IMR-90 (cell line): Measurements from ENCODE around the gene IL1RAPL1. TPM values are rescaled to one million over a fixed set of nuclear protein-coding genes. Genes with fewer than 3 reads are reported as not detected.

ENCODE experiments used
- ATAC-seq: fragments of 200-7000 bp; cut with Tn5 transposase; 2 replicates; pipeline ENCODE4 v1.9.1; 2020; ENCODE audit warnings: low read depth, mild to moderate bottlenecking, moderate library complexity
- BruUV-seq: library from RNA; stranded (reverse); fragments of 400-500 nt; replicated peaks from 2 replicates; lab custom pipeline; 2021; lab: Mats Ljungman, UMichigan
- CTCF ChIA-PET: fragments of 300-600 bp; formaldehyde crosslinking; extraction: SDS; loops from one replicate; lab custom pipeline; 2021; ENCODE audit warnings: antibody characterized with exemption; lab: Yijun Ruan, JAX
- POLR2A ChIA-PET: fragments of 300-600 bp; sonication (Branson Sonifier 250); formaldehyde crosslinking; loops from one replicate; lab custom pipeline; 2022; ENCODE audit warnings: antibody characterized with exemption; ENCODE audit not compliant: unreplicated experiment; lab: Charles Lee
- DNase-seq: peaks from one replicate; pipeline ENCODE4 v3.0.0; 2013
- H2AFZ ChIP-seq: replicated peaks from 2 replicates; pipeline ENCODE3; 2013; ENCODE audit warnings: low read length, mild to moderate bottlenecking; ENCODE audit not compliant: poor library complexity
- H2AK5ac ChIP-seq: 2 replicates; pipeline ENCODE4 v1.6.1; 2013; ENCODE audit warnings: low read depth, low read length, inconsistent platforms
- H2AK9ac ChIP-seq: replicated peaks from 2 replicates; pipeline ENCODE3; 2013; ENCODE audit warnings: mild to moderate bottlenecking, low read depth, low read length, moderate library complexity; ENCODE audit not compliant: poor library complexity
- H2BK120ac ChIP-seq: 2 replicates; pipeline ENCODE4 v1.6.1; 2013; ENCODE audit warnings: low read depth, low read length, inconsistent platforms
- H2BK15ac ChIP-seq: 3 replicates; pipeline ENCODE4 v1.6.1; 2013; ENCODE audit warnings: low read depth, low read length, inconsistent platforms
- H2BK20ac ChIP-seq: 2 replicates; pipeline ENCODE4 v1.6.1; 2013; ENCODE audit warnings: low read depth, mild to moderate bottlenecking, inconsistent platforms, low read length, moderate library complexity
- H2BK5ac ChIP-seq: 2 replicates; pipeline ENCODE4 v1.6.1; 2013; ENCODE audit warnings: mild to moderate bottlenecking, low read depth, low read length, inconsistent platforms; ENCODE audit not compliant: poor library complexity, severe bottlenecking
- H3K14ac ChIP-seq: replicated peaks from 2 replicates; pipeline ENCODE4 v1.6.1; 2013; ENCODE audit warnings: low read depth, low read length, inconsistent platforms
- H3K18ac ChIP-seq: 2 replicates; pipeline ENCODE4 v1.6.1; 2013; ENCODE audit warnings: low read depth, low read length, control low read depth
- H3K23ac ChIP-seq: 2 replicates; pipeline ENCODE4 v1.6.1; 2013; ENCODE audit warnings: low read depth, low read length, inconsistent platforms
- H3K27ac ChIP-seq: 2 replicates; pipeline ENCODE4 v1.5.1; 2013; ENCODE audit warnings: mild to moderate bottlenecking, control low read depth, low read length; ENCODE audit not compliant: insufficient read depth
- H3K27me3 ChIP-seq: 2 replicates; pipeline ENCODE4 v1.6.1; 2013; ENCODE audit warnings: low read length; ENCODE audit not compliant: control insufficient read depth, insufficient read depth
- H3K36me3 ChIP-seq: 2 replicates; pipeline ENCODE4 v1.6.1; 2013; ENCODE audit warnings: low read length, mixed read lengths; ENCODE audit not compliant: control insufficient read depth, insufficient read depth
- H3K4ac ChIP-seq: 2 replicates; pipeline ENCODE4 v1.6.1; 2013; ENCODE audit warnings: low read depth, low read length, inconsistent platforms
- H3K4me1 ChIP-seq: 2 replicates; pipeline ENCODE4 v1.6.1; 2013; ENCODE audit warnings: low read length, mixed read lengths; ENCODE audit not compliant: control insufficient read depth, insufficient read depth
- H3K4me2 ChIP-seq: 2 replicates; pipeline ENCODE4 v1.6.1; 2013; ENCODE audit warnings: low read depth, mild to moderate bottlenecking, control low read depth, low read length, moderate library complexity
- H3K4me3 ChIP-seq: 2 replicates; pipeline ENCODE4 v1.5.1; 2013; ENCODE audit warnings: low read depth, mild to moderate bottlenecking, control low read depth, low read length, moderate library complexity; ENCODE audit not compliant: insufficient read depth
- H3K56ac ChIP-seq: 2 replicates; pipeline ENCODE4 v1.6.1; 2013; ENCODE audit warnings: low read length, inconsistent platforms; ENCODE audit not compliant: insufficient read depth; ENCODE audit errors: extremely low read depth
- H3K79me1 ChIP-seq, 2 experiments: 2 replicates each; pipeline ENCODE4 v1.6.1; 2013; ENCODE audit warnings: low read length in 2 of 2, inconsistent platforms in 1 of 2, low read depth in 1 of 2
- H3K9ac ChIP-seq: 2 replicates; pipeline ENCODE4 v1.6.1; 2013; ENCODE audit warnings: low read depth, low read length, control low read depth
- H3K9me1 ChIP-seq: 2 replicates; pipeline ENCODE4 v1.6.1; 2013; ENCODE audit warnings: low read length, inconsistent platforms; ENCODE audit not compliant: insufficient read depth
- H3K9me3 ChIP-seq: 2 replicates; pipeline ENCODE4 v1.6.1; 2013; ENCODE audit warnings: low read length; ENCODE audit not compliant: control insufficient read depth, insufficient read depth
- H4K20me1 ChIP-seq: 2 replicates; pipeline ENCODE4 v1.6.1; 2013; ENCODE audit warnings: low read length, inconsistent platforms; ENCODE audit not compliant: insufficient read depth
- H4K5ac ChIP-seq: 2 replicates; pipeline ENCODE4 v1.6.1; 2013; ENCODE audit warnings: mild to moderate bottlenecking, low read depth, low read length, control low read depth
- H4K8ac ChIP-seq, 2 experiments: 2 replicates each; pipeline ENCODE4 v1.6.1; 2013; ENCODE audit warnings: low read depth in 2 of 2, low read length in 2 of 2, control low read depth in 1 of 2, inconsistent platforms in 1 of 2
- H4K91ac ChIP-seq: 2 replicates; pipeline ENCODE4 v1.6.1; 2013; ENCODE audit warnings: low read depth, low read length, inconsistent platforms; ENCODE audit not compliant: insufficient read depth
- dilution Hi-C: fragments of 300-500 bp; cut with HindIII; formaldehyde crosslinking; loops from one replicate; pipeline ENCODE4 v1.14.3; 2018; ENCODE audit warnings: low sequenced_read_pairs; ENCODE audit not compliant: unreplicated experiment
- in situ Hi-C: fragments of 300-500 bp; cut with MboI; formaldehyde crosslinking; loops from 3 replicates; pipeline ENCODE4 v1.14.3; 2019; ENCODE audit warnings: low sequenced_read_pairs, inconsistent platforms, mixed read lengths
- intact Hi-C: fragments of 100-400 bp; cut with micrococcal nuclease; formaldehyde crosslinking; loops from 2 replicates; pipeline ENCODE4 v1.10.0; 2022
- polyA plus RNA-seq, 3 experiments: library from polyadenylated mRNA; depleted of rRNA; stranded (reverse); fragments of >200 nt; gene quantifications; 2 replicates each; pipeline ENCODE4 v1.2.3, GENCODE V29; 2012; ENCODE audit warnings: low replicate concordance in 1 of 3
- total RNA-seq: library from RNA; depleted of rRNA; stranded (reverse); fragments of >200 nt; gene quantifications from 2 replicates; pipeline ENCODE4 v1.2.3, GENCODE V29; 2012
- TF ChIP-seq, protein P1 (sequence below): fragments of 150-350 bp; IDR thresholded peaks from 2 replicates; pipeline ENCODE4 v1.6.1; 2017; ENCODE audit warnings: mild to moderate bottlenecking, antibody characterized with exemption, low read length, low read depth

Gene IL1RAPL1
- total and polyA plus RNA-seq, 2 of the 4 experiments (the other 2 are of a cell fraction), result 1.5 to 9.0 TPM

GRCh38 chrX:29382811-29383210, 795.6 kb downstream of the IL1RAPL1 start:
- Histone ChIP-seq H4K91ac (no peak overlapping the region), H4K5ac (no peak overlapping the region), H3K14ac (no peak overlapping the region), H3K27me3 (no peaks in the 10 kb centered on the region), H3K23ac (no peak overlapping the region), H2BK5ac (no peak overlapping the region), H3K27ac (no peak overlapping the region), H3K9me1 (no peaks in the 10 kb centered on the region), H3K36me3 (no peaks in the 10 kb centered on the region), H3K56ac (no peak overlapping the region), H2BK15ac (no peak overlapping the region), H4K20me1 (no peaks in the 10 kb centered on the region), H2BK20ac (no peak overlapping the region), H4K8ac (no peak overlapping the region), H3K79me1 (no peaks in the 10 kb centered on the region), H3K4me2 (no peak overlapping the region), H3K4ac (no peak overlapping the region), H2BK120ac (no peak overlapping the region), H2AK9ac (no peak overlapping the region), H3K4me1 (no peaks in the 10 kb centered on the region), H2AK5ac (no peak overlapping the region), H3K4me3 (no peak overlapping the region), H3K9me3 (no peaks in the 10 kb centered on the region), H3K9ac (no peak overlapping the region), H3K18ac (no peak overlapping the region), H2AFZ (no peak overlapping the region)
- TF ChIP-seq, protein P1, sequence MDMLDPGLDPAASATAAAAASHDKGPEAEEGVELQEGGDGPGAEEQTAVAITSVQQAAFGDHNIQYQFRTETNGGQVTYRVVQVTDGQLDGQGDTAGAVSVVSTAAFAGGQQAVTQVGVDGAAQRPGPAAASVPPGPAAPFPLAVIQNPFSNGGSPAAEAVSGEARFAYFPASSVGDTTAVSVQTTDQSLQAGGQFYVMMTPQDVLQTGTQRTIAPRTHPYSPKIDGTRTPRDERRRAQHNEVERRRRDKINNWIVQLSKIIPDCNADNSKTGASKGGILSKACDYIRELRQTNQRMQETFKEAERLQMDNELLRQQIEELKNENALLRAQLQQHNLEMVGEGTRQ, result no peak
- BruUV-seq, result no TSS peak
- ChIA-PET CTCF (no interaction called here), POLR2A (no interaction called here)
- in situ Hi-C loops (no loop called here), dilution Hi-C loops (no loop called here), intact Hi-C loops (no loop called here)
- no peak for ATAC-seq
- no peak for DNase-seq
